HFFc6 (cell line): ENCODE measurements around the gene BCL2L12. TPM values are rescaled to one million over a fixed set of nuclear protein-coding genes. Genes with fewer than 3 reads are reported as not detected.

Experiments used
- DNase-seq: peaks from one replicate; pipeline ENCODE4 v3.0.0-alpha.2; 2018
- H3K27ac Mint-ChIP-seq: 2 replicates; pipeline ENCODE4 v1.8.0; 2020; ENCODE audit warnings: mild to moderate bottlenecking, mixed read lengths
- H3K27me3 Mint-ChIP-seq: 2 replicates; pipeline ENCODE4 v1.8.0; 2021; ENCODE audit warnings: mild to moderate bottlenecking, moderate library complexity, mixed read lengths; ENCODE audit not compliant: insufficient read depth
- H3K36me3 Mint-ChIP-seq: 2 replicates; pipeline ENCODE4 v1.8.0; 2021; ENCODE audit warnings: low read depth, mixed read lengths
- H3K4me1 Mint-ChIP-seq: 2 replicates; pipeline ENCODE4 v1.8.0; 2020; ENCODE audit warnings: low read depth, mixed read lengths
- H3K4me3 Mint-ChIP-seq: 2 replicates; pipeline ENCODE4 v1.8.0; 2020; ENCODE audit warnings: mild to moderate bottlenecking, moderate library complexity, mixed read lengths
- H3K9me3 Mint-ChIP-seq: 2 replicates; pipeline ENCODE4 v1.8.0; 2020; ENCODE audit warnings: mild to moderate bottlenecking, mixed read lengths
- CTCF ChIP-seq: fragments of 200-600 bp; sonication (generic); IDR thresholded peaks from 2 replicates; pipeline ENCODE4 v1.5.0; 2021; ENCODE audit warnings: antibody characterized with exemption, mild to moderate bottlenecking
- total RNA-seq, 6 experiments: library from RNA; stranded (reverse); fragmentation: NEBNext Ultra II Directional; extraction: Animal tissue kit (Norgen Biotek cat#: 25700); gene quantifications; 2 replicates in 1 of 6; 3 replicates in 5 of 6; pipeline ENCODE4 v1.2.3, GENCODE V29; 2021

Gene BCL2L12
- total RNA-seq, 6 experiments from 2014 or later, result 23.9 to 34.2 (median 33.4) TPM

- no peak for DNase-seq
- H3K9me3 Mint-ChIP-seq, result no peaks in the 10 kb centered on the region; the same call in 1 of the 2 replicates
- H3K36me3 Mint-ChIP-seq, result peaks cover 10% of the 10 kb centered on the region
- H3K4me3 Mint-ChIP-seq, result no peak overlapping the region
- H3K27ac Mint-ChIP-seq, result no peak overlapping the region; the same call in 1 of the 2 replicates
- no peak for TF ChIP-seq CTCF
- H3K4me1 Mint-ChIP-seq, result peaks cover 22% of the 10 kb centered on the region
- peaks cover 12% of the 10 kb centered on the region for H3K27me3 Mint-ChIP-seq
Measured at GRCh38 chr19:49687150-49687549, 21.4 kb downstream of the BCL2L12 start.

- no peak for DNase-seq
- H3K27me3 Mint-ChIP-seq, result peaks cover 12% of the 10 kb centered on the region
- H3K9me3 Mint-ChIP-seq, result no peaks in the 10 kb centered on the region; the same call in 1 of the 2 replicates
- no peak overlapping the region for H3K4me3 Mint-ChIP-seq
- peaks cover 10% of the 10 kb centered on the region for H3K36me3 Mint-ChIP-seq
- peaks cover 22% of the 10 kb centered on the region for H3K4me1 Mint-ChIP-seq
- H3K27ac Mint-ChIP-seq, result peak overlapping the region; percentile 51
- no peak for TF ChIP-seq CTCF
Measured at GRCh38 chr19:49687566-49688316, 22.0 kb downstream of the BCL2L12 start.

- TF ChIP-seq CTCF, result no peak
- no peak overlapping the region for H3K27ac Mint-ChIP-seq
- H3K4me3 Mint-ChIP-seq, result no peak overlapping the region
- H3K36me3 Mint-ChIP-seq, result peaks cover 10% of the 10 kb centered on the region
- H3K9me3 Mint-ChIP-seq, result no peaks in the 10 kb centered on the region; the same call in 1 of the 2 replicates
- peaks cover 12% of the 10 kb centered on the region for H3K27me3 Mint-ChIP-seq
- peaks cover 22% of the 10 kb centered on the region for H3K4me1 Mint-ChIP-seq
- no peak for DNase-seq
Measured at GRCh38 chr19:49688531-49689132, 22.9 kb downstream of the BCL2L12 start.

- peaks cover 10% of the 10 kb centered on the region for H3K27me3 Mint-ChIP-seq
- H3K4me1 Mint-ChIP-seq, result peaks cover 22% of the 10 kb centered on the region
- DNase-seq, result no peak
- H3K36me3 Mint-ChIP-seq, result peaks cover 15% of the 10 kb centered on the region
- H3K9me3 Mint-ChIP-seq, result no peaks in the 10 kb centered on the region; the same call in 1 of the 2 replicates
- TF ChIP-seq CTCF, result peak; percentile 78
- peak within 1 kb of the TSS; percentile 81 for H3K27ac Mint-ChIP-seq
- H3K4me3 Mint-ChIP-seq, result peak within 1 kb of the TSS; percentile 91
Measured at GRCh38 chr19:49689133-49690078, 23.7 kb downstream of the BCL2L12 start, which contains the start of gene ADM5. TSS of gene ADM5 (plus strand) at chr19:49689594. CDS start at chr19:49689838, 244 bp downstream.

GRCh38 chr19:49690079-49690655 is 24.4 kb downstream of the BCL2L12 start:
- DNase-seq, result no peak
- Mint-ChIP-seq H3K9me3 (no peaks in the 10 kb centered on the region; the same call in 1 of the 2 replicates), H3K36me3 (peaks cover 13% of the 10 kb centered on the region), H3K4me1 (peaks cover 22% of the 10 kb centered on the region), H3K27me3 (peaks cover 10% of the 10 kb centered on the region), H3K4me3 (peak overlapping the region; percentile 91), H3K27ac (peak overlapping the region; percentile 81)
- peak; percentile 46 for TF ChIP-seq CTCF
